Prostate gland (tissue), 2 donors: Measurements from ENCODE around the gene KRTAP5-3. TPM values are rescaled to one million over a fixed set of nuclear protein-coding genes. Genes with fewer than 3 reads are reported as not detected.
"Not testable (repeated sequence)": the region's sequence is repeated elsewhere in the genome, so short reads cannot be mapped to it uniquely, and the experiment has no call there.

Experiments
- DNase-seq: peaks from one replicate; pipeline ENCODE4 v3.0.0-alpha.2; 2019; ENCODE audit warnings: low spot score
- H3K27ac ChIP-seq, 2 donors: fragments of 200-600 bp; sonication (generic); 2 replicates each; pipeline ENCODE4 v1.5.1; 2017 to 2019
- H3K27me3 ChIP-seq: fragments of 200-600 bp; sonication (generic); replicated peaks from 2 replicates; pipeline ENCODE4 v1.5.1; 2019; ENCODE audit not compliant: insufficient read depth
- H3K36me3 ChIP-seq, 2 donors: fragments of 200-600 bp; sonication (generic); 1 replicate in 1 of 2; 2 replicates in 1 of 2; pipeline versions ENCODE4 v1.5.1 to v1.8.1; 2017 to 2019
- H3K4me1 ChIP-seq: fragments of 200-600 bp; sonication (generic); replicated peaks from 2 replicates; pipeline ENCODE4 v1.5.1; 2019
- H3K4me3 ChIP-seq, 2 donors: fragments of 200-600 bp; sonication (generic); 2 replicates each; pipeline ENCODE4 v1.5.1; 2017 to 2019
- H3K9me3 ChIP-seq: fragments of 200-600 bp; sonication (generic); 2 replicates; pipeline ENCODE4 v1.5.1; 2017
- POLR2A ChIP-seq: fragments of 450-650 bp; IDR thresholded peaks from one replicate; pipeline ENCODE4 v1.6.1; 2016; ENCODE audit warnings: antibody characterized with exemption, mild to moderate bottlenecking
- POLR2AphosphoS5 ChIP-seq: sonication (generic); formaldehyde crosslinking; IDR thresholded peaks from one replicate; pipeline ENCODE4 v1.6.1; 2017; ENCODE audit warnings: antibody characterized with exemption
- WGBS: methylation state at CpG from one replicate; pipeline ENCODE4 v1.1.5; 2018; 5-methylcytosine and 5-hydroxymethylcytosine counted together
- intact Hi-C: fragments of 100-400 bp; cut with DNase I; formaldehyde crosslinking; loops from one replicate; pipeline ENCODE4 v1.14.2; 2022
- total RNA-seq, 2 donors: library from RNA; depleted of rRNA; stranded (reverse); fragments of >200 nt; gene quantifications; one replicate each; pipeline ENCODE4 v1.1.0, GENCODE V29; 2016
- TF ChIP-seq, protein P1 (sequence below), 4 experiments: fragments of 200-600 bp in 2 of 4; fragments of 450-650 bp in 2 of 4; sonication (generic) in 2 of 4; IDR thresholded peaks; 1 replicate in 3 of 4; 2 replicates in 1 of 4; pipeline ENCODE4 v1.5.1; 2016 to 2019; ENCODE audit warnings: antibody characterized with exemption in 4 of 4, mild to moderate bottlenecking in 2 of 4, moderate library complexity in 2 of 4

KRTAP5-3 gene
- total RNA-seq, 2 donors from 2014 or later: not detected

DNA sequence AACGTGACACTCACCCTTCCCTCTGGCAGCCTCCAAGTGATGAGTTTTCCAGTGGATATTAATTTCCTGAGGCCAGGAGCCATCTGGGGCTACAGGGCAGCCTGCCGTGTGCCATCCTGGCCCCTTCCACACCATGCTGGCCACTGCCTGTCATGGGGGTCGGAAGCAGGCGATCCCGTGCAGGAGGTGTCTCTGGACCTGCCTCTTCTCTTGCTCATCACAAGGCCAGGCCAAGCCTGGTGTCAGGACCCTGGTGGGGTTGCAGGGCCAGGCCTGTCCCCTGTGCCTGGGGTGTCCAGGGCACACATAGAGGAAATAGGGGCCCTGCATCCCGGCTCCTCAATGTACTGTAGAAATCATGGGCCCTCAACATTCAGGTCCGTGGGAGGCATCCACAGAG, 3.6 kb downstream of the KRTAP5-3 start:
- Histone ChIP-seq H3K27ac (no peak overlapping the region), H3K36me3 (no peaks in the 10 kb centered on the region), H3K9me3 (no peaks in the 10 kb centered on the region), H3K4me1 (no peaks in the 10 kb centered on the region), H3K27me3 (no peaks in the 10 kb centered on the region), H3K4me3 (no peak overlapping the region)
- TF ChIP-seq, protein P1, sequence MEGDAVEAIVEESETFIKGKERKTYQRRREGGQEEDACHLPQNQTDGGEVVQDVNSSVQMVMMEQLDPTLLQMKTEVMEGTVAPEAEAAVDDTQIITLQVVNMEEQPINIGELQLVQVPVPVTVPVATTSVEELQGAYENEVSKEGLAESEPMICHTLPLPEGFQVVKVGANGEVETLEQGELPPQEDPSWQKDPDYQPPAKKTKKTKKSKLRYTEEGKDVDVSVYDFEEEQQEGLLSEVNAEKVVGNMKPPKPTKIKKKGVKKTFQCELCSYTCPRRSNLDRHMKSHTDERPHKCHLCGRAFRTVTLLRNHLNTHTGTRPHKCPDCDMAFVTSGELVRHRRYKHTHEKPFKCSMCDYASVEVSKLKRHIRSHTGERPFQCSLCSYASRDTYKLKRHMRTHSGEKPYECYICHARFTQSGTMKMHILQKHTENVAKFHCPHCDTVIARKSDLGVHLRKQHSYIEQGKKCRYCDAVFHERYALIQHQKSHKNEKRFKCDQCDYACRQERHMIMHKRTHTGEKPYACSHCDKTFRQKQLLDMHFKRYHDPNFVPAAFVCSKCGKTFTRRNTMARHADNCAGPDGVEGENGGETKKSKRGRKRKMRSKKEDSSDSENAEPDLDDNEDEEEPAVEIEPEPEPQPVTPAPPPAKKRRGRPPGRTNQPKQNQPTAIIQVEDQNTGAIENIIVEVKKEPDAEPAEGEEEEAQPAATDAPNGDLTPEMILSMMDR (IDR thresholded peaks at IDR 0.05): no peak
- no peak for TF ChIP-seq POLR2AphosphoS5
- TF ChIP-seq POLR2A: no peak
- intact Hi-C loops: no loop called here
- WGBS: 100% methylated on average over 4 of the region's 7 CpGs
- no peak for DNase-seq

GRCh38 chr11:1604181-1604580, 4.1 kb downstream of the KRTAP5-3 start:
- DNase-seq: no peak
- no peak overlapping the region for H3K27ac ChIP-seq
- no peaks in the 10 kb centered on the region for H3K36me3 ChIP-seq
- TF ChIP-seq POLR2A: no peak
- no peak for TF ChIP-seq POLR2AphosphoS5
- TF ChIP-seq, protein P1 (IDR thresholded peaks at IDR 0.05): no peak
- no peaks in the 10 kb centered on the region for H3K27me3 ChIP-seq
- no peaks in the 10 kb centered on the region for H3K9me3 ChIP-seq
- intact Hi-C loops: no loop called here
- 92% methylated on average over 7 of the region's 11 CpGs for WGBS
- no peaks in the 10 kb centered on the region for H3K4me1 ChIP-seq
- H3K4me3 ChIP-seq: no peak overlapping the region

GRCh38 chr11:1603629-1604028, 4.6 kb downstream of the KRTAP5-3 start:
- DNase-seq: no peak
- Histone ChIP-seq H3K9me3 (no peaks in the 10 kb centered on the region), H3K27me3 (no peaks in the 10 kb centered on the region), H3K4me1 (no peaks in the 10 kb centered on the region), H3K27ac (no peak overlapping the region), H3K4me3 (no peak overlapping the region), H3K36me3 (no peaks in the 10 kb centered on the region)
- WGBS: 81% methylated on average over 1 of the region's 1 CpG
- intact Hi-C loops: no loop called here
- TF ChIP-seq, protein P1 (IDR thresholded peaks at IDR 0.05): no peak
- TF ChIP-seq POLR2A (no peak), POLR2AphosphoS5 (no peak)

- WGBS: 38% methylated on average over 3 of the region's 3 CpGs
- intact Hi-C loops, H3K9me3 ChIP-seq, DNase-seq, H3K27me3 ChIP-seq, H3K36me3 ChIP-seq, H3K27ac ChIP-seq, H3K4me1 ChIP-seq, H3K4me3 ChIP-seq: not testable (repeated sequence)
Measured at GRCh38 chr11:1601663-1602062, 6.6 kb downstream of the KRTAP5-3 start.

GRCh38 chr11:1600626-1601025, 7.6 kb downstream of the KRTAP5-3 start:
- intact Hi-C loops: no loop called here
- H3K4me1 ChIP-seq: no peaks in the 10 kb centered on the region
- no peaks in the 10 kb centered on the region for H3K9me3 ChIP-seq
- DNase-seq: no peak
- no peak for TF ChIP-seq POLR2A
- H3K4me3 ChIP-seq: no peak overlapping the region
- WGBS: 79% methylated on average over 5 of the region's 5 CpGs
- no peak overlapping the region for H3K27ac ChIP-seq
- H3K36me3 ChIP-seq: no peaks in the 10 kb centered on the region
- no peaks in the 10 kb centered on the region for H3K27me3 ChIP-seq

GRCh38 chr11:1598816-1599215, 9.4 kb downstream of the KRTAP5-3 start:
- Histone ChIP-seq H3K4me3 (no peak overlapping the region), H3K4me1 (no peaks in the 10 kb centered on the region), H3K27me3 (no peaks in the 10 kb centered on the region), H3K36me3 (no peaks in the 10 kb centered on the region), H3K9me3 (no peaks in the 10 kb centered on the region), H3K27ac (no peak overlapping the region)
- DNase-seq: no peak
- WGBS: 69% methylated on average over 6 of the region's 6 CpGs
- intact Hi-C loops: no loop called here
- TF ChIP-seq POLR2AphosphoS5 (no peak), POLR2A (no peak)
- TF ChIP-seq, protein P1 (IDR thresholded peaks at IDR 0.05): no peak

DNA sequence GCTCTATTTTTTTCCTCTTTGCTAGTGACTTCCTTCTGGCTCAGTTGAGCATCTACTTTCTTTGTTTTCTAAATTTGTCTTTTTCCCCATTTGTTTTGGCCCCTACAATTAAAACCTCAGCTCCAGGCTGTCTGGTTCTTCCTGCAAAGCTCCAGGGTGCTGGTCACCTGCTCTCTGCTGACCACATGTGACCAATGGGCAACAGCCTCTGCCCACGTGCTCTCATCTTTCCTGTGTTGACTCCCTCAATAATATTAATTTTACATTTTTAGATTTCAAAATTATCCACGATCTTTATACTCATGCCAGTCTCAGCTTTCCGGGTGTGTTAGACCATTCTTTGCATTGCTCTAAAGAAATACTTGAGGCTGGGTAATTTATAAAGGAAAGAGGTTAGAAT, 9.9 kb downstream of the KRTAP5-3 start:
- H3K27ac ChIP-seq, DNase-seq, H3K9me3 ChIP-seq, H3K4me3 ChIP-seq, H3K4me1 ChIP-seq, H3K27me3 ChIP-seq, intact Hi-C loops, H3K36me3 ChIP-seq: not testable (repeated sequence)
- 83% methylated on average over 3 of the region's 3 CpGs for WGBS
